ENCODE data around the gene PCDHGB7. TPM values are rescaled to one million over a fixed set of nuclear protein-coding genes. Genes with fewer than 3 reads are reported as not detected.

The PCDHGB7 gene
- polyA plus RNA-seq, 1 of the 3 experiments (the other 2 are of a cell fraction) = 19.1 TPM

DNA sequence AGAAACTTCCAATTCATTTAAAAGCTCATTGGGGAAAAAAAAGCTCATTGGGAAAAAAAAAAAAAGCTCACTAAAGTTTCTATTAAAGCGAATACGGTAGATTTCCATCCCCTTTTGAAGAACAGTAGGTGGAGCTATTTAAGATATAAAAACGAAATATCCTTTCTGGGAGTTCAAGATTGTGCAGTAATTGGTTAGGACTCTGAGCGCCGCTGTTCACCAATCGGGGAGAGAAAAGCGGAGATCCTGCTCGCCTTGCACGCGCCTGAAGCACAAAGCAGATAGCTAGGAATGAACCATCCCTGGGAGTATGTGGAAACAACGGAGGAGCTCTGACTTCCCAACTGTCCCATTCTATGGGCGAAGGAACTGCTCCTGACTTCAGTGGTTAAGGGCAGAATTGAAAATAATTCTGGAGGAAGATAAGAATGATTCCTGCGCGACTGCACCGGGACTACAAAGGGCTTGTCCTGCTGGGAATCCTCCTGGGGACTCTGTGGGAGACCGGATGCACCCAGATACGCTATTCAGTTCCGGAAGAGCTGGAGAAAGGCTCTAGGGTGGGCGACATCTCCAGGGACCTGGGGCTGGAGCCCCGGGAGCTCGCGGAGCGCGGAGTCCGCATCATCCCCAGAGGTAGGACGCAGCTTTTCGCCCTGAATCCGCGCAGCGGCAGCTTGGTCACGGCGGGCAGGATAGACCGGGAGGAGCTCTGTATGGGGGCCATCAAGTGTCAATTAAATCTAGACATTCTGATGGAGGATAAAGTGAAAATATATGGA is 13.0 kb downstream of the PCDHGB7 start, which contains the start of gene PCDHGA12:
Gene PCDHGA12, plus strand, starts transcription at position 176 of the 782 bp plus-strand sequence. Its CDS starts 253 bp downstream, at position 429.
- TF ChIP-seq PBX3 (IDR thresholded peaks at IDR 0.05) (no peak), NRF1 (IDR thresholded peaks at IDR 0.05; ENCODE audit: low read depth, low read length) (no peak), SIN3A (IDR thresholded peaks at IDR 0.05; ENCODE audit: borderline replicate concordance, low read depth, low read length) (no peak), EP300 (IDR thresholded peaks at IDR 0.05; ENCODE audit: borderline replicate concordance in 1 of 2, low read depth in 1 of 2, low read length in 1 of 2) (no peak), RXRA (IDR thresholded peaks at IDR 0.05; ENCODE audit: borderline replicate concordance, low read depth) (no peak), CTCF (IDR thresholded peaks at IDR 0.05) (no peak), TAF1 (IDR thresholded peaks at IDR 0.05; ENCODE audit: borderline replicate concordance, low read depth, low read length) (no peak), NFIC (IDR thresholded peaks at IDR 0.05; ENCODE audit: borderline replicate concordance) (no peak), EZH2phosphoT487 (IDR thresholded peaks at IDR 0.05; ENCODE audit: borderline replicate concordance, low read depth) (no peak), GABPA (IDR thresholded peaks at IDR 0.05; ENCODE audit: low read depth) (no peak), RAD21 (IDR thresholded peaks at IDR 0.05; ENCODE audit: low read length) (no peak), IRF3 (IDR thresholded peaks at IDR 0.05; ENCODE audit: low read depth, low read length) (no peak), POLR2AphosphoS5 (IDR thresholded peaks at IDR 0.05; ENCODE audit: low read depth, low read length) (no peak), RCOR1 (IDR thresholded peaks at IDR 0.05; ENCODE audit: low read length) (no peak), CHD2 (IDR thresholded peaks at IDR 0.05; ENCODE audit: low read length, partially characterized antibody) (no peak), TEAD4 (IDR thresholded peaks at IDR 0.05; ENCODE audit: borderline replicate concordance, insufficient read depth) (no peak), TCF12 (IDR thresholded peaks at IDR 0.05) (no peak)
- TF ChIP-seq, protein P1, sequence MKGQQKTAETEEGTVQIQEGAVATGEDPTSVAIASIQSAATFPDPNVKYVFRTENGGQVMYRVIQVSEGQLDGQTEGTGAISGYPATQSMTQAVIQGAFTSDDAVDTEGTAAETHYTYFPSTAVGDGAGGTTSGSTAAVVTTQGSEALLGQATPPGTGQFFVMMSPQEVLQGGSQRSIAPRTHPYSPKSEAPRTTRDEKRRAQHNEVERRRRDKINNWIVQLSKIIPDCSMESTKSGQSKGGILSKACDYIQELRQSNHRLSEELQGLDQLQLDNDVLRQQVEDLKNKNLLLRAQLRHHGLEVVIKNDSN (IDR thresholded peaks at IDR 0.05; ENCODE audit: borderline replicate concordance, low read depth) = no peak
- TF ChIP-seq, protein P2, sequence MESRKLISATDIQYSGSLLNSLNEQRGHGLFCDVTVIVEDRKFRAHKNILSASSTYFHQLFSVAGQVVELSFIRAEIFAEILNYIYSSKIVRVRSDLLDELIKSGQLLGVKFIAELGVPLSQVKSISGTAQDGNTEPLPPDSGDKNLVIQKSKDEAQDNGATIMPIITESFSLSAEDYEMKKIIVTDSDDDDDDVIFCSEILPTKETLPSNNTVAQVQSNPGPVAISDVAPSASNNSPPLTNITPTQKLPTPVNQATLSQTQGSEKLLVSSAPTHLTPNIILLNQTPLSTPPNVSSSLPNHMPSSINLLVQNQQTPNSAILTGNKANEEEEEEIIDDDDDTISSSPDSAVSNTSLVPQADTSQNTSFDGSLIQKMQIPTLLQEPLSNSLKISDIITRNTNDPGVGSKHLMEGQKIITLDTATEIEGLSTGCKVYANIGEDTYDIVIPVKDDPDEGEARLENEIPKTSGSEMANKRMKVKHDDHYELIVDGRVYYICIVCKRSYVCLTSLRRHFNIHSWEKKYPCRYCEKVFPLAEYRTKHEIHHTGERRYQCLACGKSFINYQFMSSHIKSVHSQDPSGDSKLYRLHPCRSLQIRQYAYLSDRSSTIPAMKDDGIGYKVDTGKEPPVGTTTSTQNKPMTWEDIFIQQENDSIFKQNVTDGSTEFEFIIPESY (IDR thresholded peaks at IDR 0.05; ENCODE audit: borderline replicate concordance, low read depth) = no peak
- DNase-seq = no peak
- no peaks in the 10 kb centered on the region for H3K4me1 ChIP-seq (ENCODE audit: control insufficient read depth in 1 of 2, insufficient read depth in 2 of 2, low read depth in 1 of 2, low read length in 1 of 2)
- no peaks in the 10 kb centered on the region for H3K27me3 ChIP-seq (ENCODE audit: insufficient read depth)
- H3K4me3 ChIP-seq (ENCODE audit: low read depth in 2 of 2, low read length in 1 of 2) = peak within 1 kb of the TSS in 1 of 2 experiments; percentile 15; a peak in 1 of 4 replicates
- peaks cover 9% of the 10 kb centered on the region; the same call in 1 of the 2 replicates for H3K79me2 ChIP-seq (ENCODE audit: insufficient read depth)
- no peaks in the 10 kb centered on the region for H3K9me2 ChIP-seq
- H3K36me3 ChIP-seq (replicated peaks in 1 of 2; ENCODE audit: control insufficient read depth in 1 of 2, insufficient read depth in 2 of 2, low read length in 1 of 2) = peaks cover 3 to 38% of the 10 kb centered on the region in 2 experiments
- H3K9me3 ChIP-seq = 0 out of 2 replicates have a peak, but pooled peaks cover 5% of the 10 kb centered on the region
- H3K27ac ChIP-seq (ENCODE audit: low read depth in 2 of 2, low read length in 1 of 2) = no peak within 1 kb of the TSS
- ChIA-PET POLR2A (no interaction called here), CTCF (interaction anchor here (1.1 to 2.5 kb wide), 4 partner anchors 13 to 133 kb away, joined by 3 to 8 read pairs (median 6); partner anchors contain the start of gene PCDHGB7)
- no peak within 1 kb of the TSS for H2AFZ ChIP-seq (ENCODE audit: low read depth)
- 87% methylated on average over 33 of the region's 33 CpGs for WGBS (ENCODE audit: low lambda C conversion rate)
- no peaks in the 10 kb centered on the region for H4K20me1 ChIP-seq (ENCODE audit: insufficient read depth)
- H3F3A ChIP-seq (replicated peaks; ENCODE audit: insufficient read depth) = peaks cover 8% of the 10 kb centered on the region
- H3K4me2 ChIP-seq = no peak within 1 kb of the TSS
- no peak within 1 kb of the TSS for H3K9ac ChIP-seq
